Activated naive CD4-positive, alpha-beta T cell treated with anti-CD3 and anti-CD28 coated beads for 36 hours (primary cell): ENCODE measurements around the gene SPATA3. TPM values are rescaled to one million over a fixed set of nuclear protein-coding genes. Genes with fewer than 3 reads are reported as not detected.

Experiments
- total RNA-seq, 2 experiments: library from RNA; stranded (reverse); gene quantifications; one replicate each; pipeline ENCODE4 v1.2.3, GENCODE V29; 2021

SPATA3 gene
- total RNA-seq, 2 experiments from 2014 or later: not detected

Other genes starting within 250 kb of the SPATA3 start
- 10 to 100 TPM; 13.0 to 13.6 TPM for gene ITM2C, start 131.2 kb upstream of the SPATA3 start, total RNA-seq
- gene GPR55, start 70.9 kb upstream of the SPATA3 start, total RNA-seq: under 1 TPM; 0.35 to 0.43 TPM
- not detected for gene C2orf72, start 41.4 kb downstream of the SPATA3 start, total RNA-seq
- 100 to 1,000 TPM; 106 TPM for gene PSMD1, start 60.7 kb downstream of the SPATA3 start, total RNA-seq
- not detected for gene HTR2B, start 128.9 kb downstream of the SPATA3 start, total RNA-seq
- gene ARMC9, start 202.5 kb downstream of the SPATA3 start, total RNA-seq: 1 to 10 TPM; 1.0 to 1.4 TPM